ENCODE results near the gene PGS1. TPM values are rescaled to one million over a fixed set of nuclear protein-coding genes. Genes with fewer than 3 reads are reported as not detected.

The PGS1 gene
- total and polyA plus RNA-seq, 9 donors, result 13.5 to 50.2 (median 35.0) TPM

DNA sequence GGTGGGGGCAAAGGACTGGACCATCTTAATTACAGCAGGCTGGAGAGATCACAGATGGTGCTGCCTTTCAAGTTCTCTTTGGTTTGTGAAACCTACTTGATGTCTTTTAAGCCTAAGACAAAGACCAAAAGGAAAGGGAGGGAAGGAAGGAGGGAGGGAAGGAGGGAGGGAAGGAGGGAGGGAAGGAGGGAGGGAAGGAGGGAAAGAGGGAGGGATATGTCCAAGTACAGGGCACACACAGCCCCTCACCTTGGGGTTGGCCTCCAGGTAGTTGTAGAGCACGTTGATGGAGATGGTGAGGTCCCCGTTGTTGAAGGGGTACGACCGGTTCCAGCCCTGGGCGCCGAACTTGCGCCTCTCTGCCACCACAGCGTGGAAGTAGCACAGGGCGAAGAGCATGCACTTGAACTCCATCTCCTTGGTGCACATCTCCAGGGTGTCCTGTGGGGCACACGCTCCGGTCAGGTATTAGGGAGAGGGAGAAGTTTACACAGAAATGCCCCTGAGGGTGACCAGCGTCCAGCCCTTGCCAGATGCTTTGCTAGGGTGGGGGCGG is 55.4 kb downstream of the PGS1 start:
- TF ChIP-seq POLR2A (IDR thresholded peaks at IDR 0.05) (no peak), EP300 (IDR thresholded peaks at IDR 0.05) (no peak)
- TF ChIP-seq, protein P1, sequence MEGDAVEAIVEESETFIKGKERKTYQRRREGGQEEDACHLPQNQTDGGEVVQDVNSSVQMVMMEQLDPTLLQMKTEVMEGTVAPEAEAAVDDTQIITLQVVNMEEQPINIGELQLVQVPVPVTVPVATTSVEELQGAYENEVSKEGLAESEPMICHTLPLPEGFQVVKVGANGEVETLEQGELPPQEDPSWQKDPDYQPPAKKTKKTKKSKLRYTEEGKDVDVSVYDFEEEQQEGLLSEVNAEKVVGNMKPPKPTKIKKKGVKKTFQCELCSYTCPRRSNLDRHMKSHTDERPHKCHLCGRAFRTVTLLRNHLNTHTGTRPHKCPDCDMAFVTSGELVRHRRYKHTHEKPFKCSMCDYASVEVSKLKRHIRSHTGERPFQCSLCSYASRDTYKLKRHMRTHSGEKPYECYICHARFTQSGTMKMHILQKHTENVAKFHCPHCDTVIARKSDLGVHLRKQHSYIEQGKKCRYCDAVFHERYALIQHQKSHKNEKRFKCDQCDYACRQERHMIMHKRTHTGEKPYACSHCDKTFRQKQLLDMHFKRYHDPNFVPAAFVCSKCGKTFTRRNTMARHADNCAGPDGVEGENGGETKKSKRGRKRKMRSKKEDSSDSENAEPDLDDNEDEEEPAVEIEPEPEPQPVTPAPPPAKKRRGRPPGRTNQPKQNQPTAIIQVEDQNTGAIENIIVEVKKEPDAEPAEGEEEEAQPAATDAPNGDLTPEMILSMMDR (IDR thresholded peaks at IDR 0.05), result no peak
- WGBS, 3 donors, result 74 to 86% (median 75%) methylated on average over 13 of the region's 13 CpGs
- Histone ChIP-seq H3K9me3 (no peaks in the 10 kb centered on the region), H3K4me3 (no peak overlapping the region), H3K27me3 (no peaks in the 10 kb centered on the region), H3K4me1 (ENCODE audit: insufficient read depth) (peaks cover 2% of the 10 kb centered on the region), H3K36me3 (no peaks in the 10 kb centered on the region), H3K27ac (no peak overlapping the region)
- intact Hi-C loops (cut with DNase I), result no loop called here
- DNase-seq, result no peak

DNA sequence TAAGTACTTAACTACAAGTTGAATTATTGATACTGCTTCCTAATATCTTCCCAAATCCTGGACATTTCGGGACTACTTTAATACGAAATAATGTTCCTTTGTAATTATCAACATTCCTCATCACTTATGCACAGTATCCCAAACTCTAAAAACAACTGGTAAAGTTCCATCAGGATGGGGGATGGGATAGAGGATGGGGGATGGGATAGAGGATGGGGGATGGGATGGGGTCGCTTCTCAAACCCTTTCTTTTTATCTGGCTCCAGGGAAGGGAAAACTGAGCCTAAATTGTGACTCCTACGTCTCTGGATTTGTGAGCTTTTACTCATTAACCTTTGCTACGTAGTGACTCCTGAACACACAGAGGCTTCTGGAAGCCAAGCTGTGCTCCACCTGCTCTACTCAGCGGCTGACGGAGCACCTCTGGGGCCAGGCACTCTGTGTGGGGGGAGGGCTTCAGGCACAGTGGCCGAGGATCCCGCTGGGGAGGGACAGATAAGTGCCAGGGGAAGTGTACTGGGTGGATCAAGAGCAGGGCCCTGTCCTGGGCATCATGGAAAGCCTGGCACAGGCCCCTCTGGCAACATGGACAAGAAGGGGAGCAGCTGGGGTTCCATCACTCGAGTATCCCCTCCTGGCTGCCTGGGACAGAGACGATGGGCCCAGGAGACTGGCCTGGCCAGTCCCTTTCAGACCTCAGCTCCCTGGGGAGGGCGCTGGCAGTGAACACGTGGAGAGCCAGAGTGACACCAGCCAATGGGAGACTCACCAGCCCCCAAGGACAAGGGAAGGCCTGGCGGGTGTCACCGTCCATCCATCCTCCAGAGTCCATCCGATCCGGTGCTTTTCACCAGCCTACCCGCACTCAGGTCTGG is 56.2 kb downstream of the PGS1 start:
- intact Hi-C loops (cut with DNase I), result no loop called here
- TF ChIP-seq EP300 (IDR thresholded peaks at IDR 0.05) (no peak), POLR2A (IDR thresholded peaks at IDR 0.05) (no peak)
- TF ChIP-seq, protein P1 (IDR thresholded peaks at IDR 0.05), result no peak
- WGBS, 3 donors, result 33 to 40% (median 37%) methylated on average over 18 of the region's 18 CpGs

DNA sequence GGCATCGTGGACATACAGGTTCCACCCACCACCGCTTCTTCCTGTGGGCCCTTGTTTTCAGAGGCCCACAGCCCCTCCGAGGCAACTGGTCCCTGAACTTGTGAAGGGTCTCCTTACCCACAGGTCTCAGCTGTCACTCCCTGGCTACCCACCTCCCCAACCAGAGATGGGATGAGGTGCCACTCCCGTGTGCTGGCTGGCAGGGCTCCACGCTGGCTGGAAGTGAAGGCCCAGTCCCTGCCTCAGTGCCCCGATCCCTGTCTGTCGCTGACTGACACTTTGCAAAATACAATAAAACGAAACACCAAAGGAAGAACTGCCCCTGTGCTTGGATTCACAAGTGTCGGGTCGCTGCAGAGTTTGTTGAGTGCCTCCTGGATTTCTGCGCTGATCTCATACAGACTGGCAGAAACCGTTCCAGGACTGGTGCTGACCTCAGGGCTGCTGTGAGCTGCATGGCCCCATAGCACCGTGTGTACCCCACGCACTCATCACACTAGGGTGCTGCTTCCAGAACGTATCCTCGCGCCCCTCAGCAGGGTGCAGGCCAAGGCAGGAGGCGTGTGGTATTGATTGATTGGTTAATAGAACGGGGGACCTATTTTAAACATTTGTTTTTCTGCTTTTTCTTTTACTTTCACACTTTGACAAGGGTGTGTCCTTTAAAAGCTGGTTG is 57.0 kb downstream of the PGS1 start:
- 72 to 76% (median 75%) methylated on average over 19 of the region's 19 CpGs for WGBS, 3 donors

More for the DNA sequence above, 56.2 kb downstream of the PGS1 start:
- Histone ChIP-seq H3K4me1 (ENCODE audit: insufficient read depth) (peaks cover 2% of the 10 kb centered on the region), H3K4me3 (no peak overlapping the region), H3K27ac (no peak overlapping the region), H3K9me3 (no peaks in the 10 kb centered on the region), H3K36me3 (no peaks in the 10 kb centered on the region), H3K27me3 (no peaks in the 10 kb centered on the region)
- no peak for DNase-seq

More for the DNA sequence above, 57.0 kb downstream of the PGS1 start:
- TF ChIP-seq POLR2A (IDR thresholded peaks at IDR 0.05) (no peak), EP300 (IDR thresholded peaks at IDR 0.05) (no peak)
- TF ChIP-seq, protein P1 (IDR thresholded peaks at IDR 0.05), result no peak
- DNase-seq, result no peak
- H3K4me3 ChIP-seq, result no peak overlapping the region
- no peaks in the 10 kb centered on the region for H3K27me3 ChIP-seq
- H3K4me1 ChIP-seq (ENCODE audit: insufficient read depth), result peaks cover 2% of the 10 kb centered on the region
- H3K27ac ChIP-seq, result no peak overlapping the region
- no peaks in the 10 kb centered on the region for H3K9me3 ChIP-seq
- no peaks in the 10 kb centered on the region for H3K36me3 ChIP-seq
- intact Hi-C loops (cut with DNase I), result no loop called here

Measured in ovary (tissue), 9 donors.